Stimulated activated memory B cell treated with anti-CD40 and anti-IgM and Interleukin-4, amounts not matched to agents 10 μg/mL and 1 μg/mL and 100 μg/mL, for 72 hours (primary cell): ENCODE measurements around the gene NMD3.

Experiments used
- ATAC-seq: fragments of 150-1000 bp; cut with Tn5 transposase; 2 replicates; pipeline ENCODE4 v1.10.0; 2021
- H3K27ac Mint-ChIP-seq: one replicate; pipeline ENCODE4 v1.8.0; 2022; ENCODE audit warnings: mild to moderate bottlenecking, mixed read lengths
- H3K27me3 Mint-ChIP-seq: one replicate; pipeline ENCODE4 v1.8.0; 2022; ENCODE audit warnings: mixed read lengths
- H3K36me3 Mint-ChIP-seq: one replicate; pipeline ENCODE4 v1.8.0; 2022; ENCODE audit warnings: mixed read lengths
- H3K4me1 Mint-ChIP-seq: one replicate; pipeline ENCODE4 v1.8.0; 2022; ENCODE audit warnings: mixed read lengths
- H3K4me3 Mint-ChIP-seq: one replicate; pipeline ENCODE4 v1.8.0; 2022; ENCODE audit warnings: mild to moderate bottlenecking, moderate library complexity, mixed read lengths
- H3K9me3 Mint-ChIP-seq: one replicate; pipeline ENCODE4 v1.8.0; 2022; ENCODE audit warnings: mixed read lengths

The NMD3 gene

GRCh38 chr3:161291191-161291901, 70.2 kb downstream of the NMD3 start:
- Mint-ChIP-seq H3K4me1 (no peaks in the 10 kb centered on the region), H3K4me3 (no peak overlapping the region), H3K36me3 (no peaks in the 10 kb centered on the region), H3K9me3 (peaks cover 5% of the 10 kb centered on the region), H3K27ac (no peak overlapping the region), H3K27me3 (no peaks in the 10 kb centered on the region)
- ATAC-seq, result no peak

DNA sequence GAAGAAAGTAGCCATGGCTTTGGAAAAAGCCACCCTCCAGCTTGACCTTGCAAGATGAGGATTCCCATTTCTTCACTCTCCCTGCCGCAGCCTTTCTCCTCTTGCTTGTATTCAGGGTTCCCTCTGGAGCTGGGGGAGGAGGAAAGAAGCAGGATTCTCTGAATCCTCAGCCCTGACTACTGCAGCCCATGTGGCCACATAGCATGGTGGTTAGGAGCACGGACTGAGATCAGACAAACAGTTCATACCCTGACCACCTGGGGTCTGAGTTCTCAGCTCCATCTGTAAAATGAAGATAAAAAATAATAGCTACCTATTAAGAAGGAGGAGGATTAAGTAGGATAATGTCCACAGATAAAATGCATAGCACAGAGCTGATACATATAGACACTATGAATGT, 72.3 kb downstream of the NMD3 start:
- no peak for ATAC-seq
- Mint-ChIP-seq H3K4me3 (no peak overlapping the region), H3K36me3 (peaks cover 4% of the 10 kb centered on the region), H3K4me1 (no peaks in the 10 kb centered on the region), H3K27ac (no peak overlapping the region), H3K9me3 (peaks cover 11% of the 10 kb centered on the region), H3K27me3 (no peaks in the 10 kb centered on the region)

DNA sequence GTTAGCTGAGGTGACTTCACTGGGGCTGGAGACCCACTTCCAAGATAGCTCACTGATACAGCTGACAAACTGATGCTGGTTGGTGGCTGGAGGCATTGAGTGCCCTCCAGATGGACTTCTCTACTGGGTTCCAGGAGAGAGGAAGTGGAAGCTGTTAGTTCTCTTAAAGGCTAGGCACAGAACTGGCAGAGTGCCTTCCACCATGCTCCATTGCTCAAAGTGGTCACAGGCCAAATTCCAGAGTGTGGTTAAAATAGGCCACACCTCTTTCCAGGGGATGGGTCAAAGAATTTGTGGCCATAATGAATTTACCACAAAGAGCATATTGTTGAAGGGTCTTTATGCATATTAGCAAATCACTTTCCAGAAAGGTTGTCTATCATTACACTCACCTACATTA, 74.2 kb downstream of the NMD3 start:
- Mint-ChIP-seq H3K4me1 (no peaks in the 10 kb centered on the region), H3K27ac (no peak overlapping the region), H3K4me3 (no peak overlapping the region), H3K36me3 (peaks cover 12% of the 10 kb centered on the region), H3K27me3 (no peaks in the 10 kb centered on the region), H3K9me3 (peaks cover 15% of the 10 kb centered on the region)
- ATAC-seq, result no peak

GRCh38 chr3:161296814-161297213, 75.7 kb downstream of the NMD3 start:
- no peak overlapping the region for H3K4me3 Mint-ChIP-seq
- no peak for ATAC-seq
- no peak overlapping the region for H3K27ac Mint-ChIP-seq
- peaks cover 12% of the 10 kb centered on the region for H3K36me3 Mint-ChIP-seq
- H3K9me3 Mint-ChIP-seq, result peaks cover 15% of the 10 kb centered on the region
- H3K27me3 Mint-ChIP-seq, result no peaks in the 10 kb centered on the region
- no peaks in the 10 kb centered on the region for H3K4me1 Mint-ChIP-seq
